H1 (cell line): ENCODE results near the gene MYRF. TPM values are rescaled to one million over a fixed set of nuclear protein-coding genes. Genes with fewer than 3 reads are reported as not detected.

ENCODE experiments used
- ASH2L ChIP-seq: fragments of 200-600, 300-600 bp; sonication (generic); IDR thresholded peaks from one replicate; pipeline ENCODE4 v1.7.1; 2017; ENCODE audit warnings: low read length
- ATF3 ChIP-seq: IDR thresholded peaks from 2 replicates; pipeline ENCODE4 v1.6.1; 2011; ENCODE audit warnings: low read depth, mild to moderate bottlenecking, low read length; ENCODE audit not compliant: insufficient read depth
- CBX5 ChIP-seq: fragments of 300-800, 300-1000 bp; sonication (generic); IDR thresholded peaks from 2 replicates; pipeline ENCODE4 v1.7.1; 2016; ENCODE audit warnings: antibody characterized with exemption, low read length, low read depth
- CEBPB ChIP-seq: IDR thresholded peaks from 2 replicates; pipeline ENCODE4 v1.6.1; 2012; ENCODE audit warnings: low read depth, low read length
- E2F6 ChIP-seq: IDR thresholded peaks from 2 replicates; pipeline ENCODE4 v1.6.1; 2012; ENCODE audit warnings: inconsistent platforms
- EP300 ChIP-seq, 2 experiments: IDR thresholded peaks; 1 replicate in 1 of 2; 2 replicates in 1 of 2; pipeline ENCODE4 v1.6.1; 2011 to 2012; ENCODE audit warnings: low read depth in 2 of 2, low read length in 2 of 2, mild to moderate bottlenecking in 2 of 2, borderline replicate concordance in 1 of 2, inconsistent platforms in 1 of 2, moderate library complexity in 1 of 2
- GTF2F1 ChIP-seq: IDR thresholded peaks from 2 replicates; pipeline ENCODE4 v1.6.1; 2012; ENCODE audit warnings: low read depth, low read length, improper control_type of control experiment, borderline replicate concordance
- HDAC2 ChIP-seq, 2 experiments: fragments of 300-600 bp in 1 of 2; sonication (generic) in 1 of 2; IDR thresholded peaks; 2 replicates each; pipeline ENCODE4 v1.6.1; 2011 to 2012; ENCODE audit warnings: low read depth in 2 of 2, low read length in 2 of 2, mild to moderate bottlenecking in 2 of 2, moderate library complexity in 2 of 2, borderline replicate concordance in 1 of 2, inconsistent platforms in 1 of 2
- HDAC6 ChIP-seq: IDR thresholded peaks from one replicate; pipeline ENCODE4 v1.7.1; 2012; ENCODE audit warnings: low read depth, mild to moderate bottlenecking, inconsistent platforms, low read length, moderate library complexity
- JUN ChIP-seq: IDR thresholded peaks from 2 replicates; pipeline ENCODE4 v1.6.1; 2011; ENCODE audit warnings: low read depth, mild to moderate bottlenecking, improper control_type of control experiment, low read length
- JUND ChIP-seq: IDR thresholded peaks from 2 replicates; pipeline ENCODE4 v1.6.1; 2011; ENCODE audit warnings: mild to moderate bottlenecking, improper control_type of control experiment, low read length
- KDM4A ChIP-seq: IDR thresholded peaks from one replicate; pipeline ENCODE4 v1.7.1; 2012; ENCODE audit warnings: low read depth, mild to moderate bottlenecking, moderate library complexity, low read length, inconsistent platforms; ENCODE audit not compliant: severe bottlenecking
- POLR2AphosphoS5 ChIP-seq: IDR thresholded peaks from 2 replicates; pipeline ENCODE4 v1.6.1; 2011; ENCODE audit warnings: low read depth, low read length
- RBBP5 ChIP-seq: IDR thresholded peaks from 2 replicates; pipeline ENCODE4 v1.7.1; 2012; ENCODE audit warnings: low read depth, mild to moderate bottlenecking, inconsistent platforms, low read length, moderate library complexity, borderline replicate concordance
- SAP30 ChIP-seq: fragments of 300-600 bp; sonication (generic); IDR thresholded peaks from 2 replicates; pipeline ENCODE4 v1.7.1; 2012; ENCODE audit warnings: low read length, moderate library complexity, mild to moderate bottlenecking, inconsistent platforms; ENCODE audit not compliant: insufficient read depth, insufficient replicate concordance
- SIRT6 ChIP-seq: IDR thresholded peaks from one replicate; pipeline ENCODE4 v1.7.1; 2012; ENCODE audit warnings: low read length, inconsistent platforms
- SP2 ChIP-seq: IDR thresholded peaks from 2 replicates; pipeline ENCODE4 v1.6.1; 2012; ENCODE audit warnings: mild to moderate bottlenecking, low read length, inconsistent platforms
- SUZ12 ChIP-seq: fragments of 200-600 bp; sonication (generic); IDR thresholded peaks from 2 replicates; pipeline ENCODE4 v1.6.1; 2012; ENCODE audit warnings: mild to moderate bottlenecking, inconsistent platforms, low read length, moderate library complexity, mixed read lengths
- USF2 ChIP-seq: IDR thresholded peaks from 2 replicates; pipeline ENCODE4 v1.6.1; 2011; ENCODE audit warnings: low read length, improper control_type of control experiment
- polyA plus RNA-seq, 7 experiments: library from polyadenylated mRNA; depleted of rRNA in 3 of 7; stranded (reverse) in 5 of 7; unstranded in 2 of 7; fragments of >200 nt in 5 of 7; fragments of 200-250 nt in 2 of 7; gene quantifications; 1 replicate in 5 of 7; 2 replicates in 1 of 7; 4 replicates in 1 of 7; pipeline versions ENCODE4 v1.2.1 to v1.2.3, GENCODE V29; 2011 to 2013; ENCODE audit warnings: missing spikeins in 2 of 7, mixed read lengths in 2 of 7
- total RNA-seq: library from RNA; stranded (reverse); fragmentation: NEBNext Ultra II Directional; extraction: Animal tissue kit (Norgen Biotek cat#: 25700); gene quantifications from 2 replicates; pipeline ENCODE4 v1.2.1, GENCODE V29; 2021

The MYRF gene
- total and polyA plus RNA-seq, 2 of the 8 experiments (the other 6 are each of a cell fraction or from before 2014, with no cell fraction given), result 6.0 to 6.1 TPM

- no peak for TF ChIP-seq GTF2F1
- TF ChIP-seq KDM4A, result no peak
- no peak for TF ChIP-seq CEBPB
- TF ChIP-seq SP2, result no peak
- no peak for TF ChIP-seq HDAC6
- no peak for TF ChIP-seq JUND
- no peak for TF ChIP-seq USF2
- no peak for TF ChIP-seq ATF3
- peak in 1 of 2 experiments; percentile 66; a peak in 1 of 3 replicates for TF ChIP-seq EP300 (IDR thresholded peaks at IDR 0.05; ENCODE audit: borderline replicate concordance in 1 of 2, low read depth in 2 of 2, low read length in 2 of 2)
- 0 out of 4 replicates have a peak, but pooled peaks of 1 of the 2 experiments have one; percentile 72 for TF ChIP-seq HDAC2 (IDR thresholded peaks at IDR 0.05; ENCODE audit: borderline replicate concordance in 1 of 2, low read depth in 2 of 2, low read length in 2 of 2)
- TF ChIP-seq SUZ12, result no peak
- no peak for TF ChIP-seq SIRT6
- peak; percentile 70 for TF ChIP-seq E2F6
- TF ChIP-seq CBX5, result no peak
- TF ChIP-seq RBBP5, result no peak; the same call in 1 of the 2 replicates
- TF ChIP-seq JUN, result no peak
- no peak; the same call in none of the 2 replicates for TF ChIP-seq POLR2AphosphoS5
- TF ChIP-seq SAP30, result no peak
- peak; percentile 81 for TF ChIP-seq ASH2L
Measured at GRCh38 chr11:61827571-61828378, 75.3 kb downstream of the MYRF start, which contains the start of gene FADS2 (continued).
